ENCODE results near the gene KMT2A. TPM values are rescaled to one million over a fixed set of nuclear protein-coding genes. Genes with fewer than 3 reads are reported as not detected.

Gene KMT2A
- total and polyA plus RNA-seq, 10 of the 15 experiments (the other 5 are each of a cell fraction or from before 2014, with no cell fraction given) = 6.1 to 56.9 (median 25.4) TPM

DNA sequence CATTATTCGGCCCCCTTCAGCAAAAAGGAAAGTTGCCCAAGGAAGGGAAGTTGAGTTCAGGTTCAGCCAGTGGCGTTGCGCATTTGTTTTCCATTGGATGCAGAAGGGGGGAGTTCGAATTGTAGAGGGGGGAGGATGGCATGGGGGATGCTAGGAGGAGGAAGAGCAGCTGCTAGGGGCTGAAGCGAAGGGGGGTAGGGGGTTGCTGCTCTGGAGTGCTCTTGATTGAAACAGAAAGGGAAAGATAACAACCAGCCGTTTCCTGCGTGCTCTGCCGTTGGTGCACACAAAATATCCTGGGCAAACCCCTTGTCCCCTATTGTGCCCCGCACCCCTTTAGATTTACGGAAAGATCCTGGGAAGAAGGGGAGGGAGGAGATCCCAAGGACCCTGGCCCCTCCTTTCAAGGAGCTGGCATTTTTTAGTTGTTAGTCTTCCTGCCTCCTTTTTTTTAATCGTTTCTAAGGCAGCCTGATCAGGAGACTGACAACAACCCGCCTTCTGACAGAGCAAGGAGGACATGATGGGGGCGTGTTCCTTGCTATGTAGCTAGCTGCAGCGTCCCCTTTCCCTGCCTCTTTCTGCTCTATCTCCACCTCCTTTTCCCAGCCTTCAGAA lies 2.1 kb downstream of the KMT2A start (continued):
- TF ChIP-seq, protein P1, sequence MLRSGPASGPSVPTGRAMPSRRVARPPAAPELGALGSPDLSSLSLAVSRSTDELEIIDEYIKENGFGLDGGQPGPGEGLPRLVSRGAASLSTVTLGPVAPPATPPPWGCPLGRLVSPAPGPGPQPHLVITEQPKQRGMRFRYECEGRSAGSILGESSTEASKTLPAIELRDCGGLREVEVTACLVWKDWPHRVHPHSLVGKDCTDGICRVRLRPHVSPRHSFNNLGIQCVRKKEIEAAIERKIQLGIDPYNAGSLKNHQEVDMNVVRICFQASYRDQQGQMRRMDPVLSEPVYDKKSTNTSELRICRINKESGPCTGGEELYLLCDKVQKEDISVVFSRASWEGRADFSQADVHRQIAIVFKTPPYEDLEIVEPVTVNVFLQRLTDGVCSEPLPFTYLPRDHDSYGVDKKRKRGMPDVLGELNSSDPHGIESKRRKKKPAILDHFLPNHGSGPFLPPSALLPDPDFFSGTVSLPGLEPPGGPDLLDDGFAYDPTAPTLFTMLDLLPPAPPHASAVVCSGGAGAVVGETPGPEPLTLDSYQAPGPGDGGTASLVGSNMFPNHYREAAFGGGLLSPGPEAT (IDR thresholded peaks at IDR 0.05; ENCODE audit: low read depth) = peak; percentile 50; the same call in 1 of the 2 replicates
- TF ChIP-seq WRNIP1 (IDR thresholded peaks at IDR 0.05; ENCODE audit: borderline replicate concordance, low read depth, low read length) (no peak), HCFC1 (IDR thresholded peaks at IDR 0.05; ENCODE audit: low read length) (no peak), BCL11A (IDR thresholded peaks at IDR 0.05; ENCODE audit: low read depth, low read length) (no peak), PAX5 (IDR thresholded peaks at IDR 0.05; ENCODE audit: borderline replicate concordance, low read depth, low read length) (no peak), RFX5 (IDR thresholded peaks at IDR 0.05; ENCODE audit: low read depth, low read length) (no peak), ETV6 (conservative IDR thresholded peaks at IDR 0.05 in 1 of 2, IDR thresholded peaks at IDR 0.05 in 1 of 2; ENCODE audit: borderline replicate concordance in 1 of 2, low read depth in 1 of 2) (peak in 1 of 2 experiments; percentile 16; a peak in 1 of 4 replicates), TCF12 (IDR thresholded peaks at IDR 0.05; ENCODE audit: low read depth, low read length) (0 out of 2 replicates have a peak, but pooled peaks have one; percentile 23), STAT3 (IDR thresholded peaks at IDR 0.05; ENCODE audit: low read depth, low read length) (no peak)
- TF ChIP-seq, protein P2, sequence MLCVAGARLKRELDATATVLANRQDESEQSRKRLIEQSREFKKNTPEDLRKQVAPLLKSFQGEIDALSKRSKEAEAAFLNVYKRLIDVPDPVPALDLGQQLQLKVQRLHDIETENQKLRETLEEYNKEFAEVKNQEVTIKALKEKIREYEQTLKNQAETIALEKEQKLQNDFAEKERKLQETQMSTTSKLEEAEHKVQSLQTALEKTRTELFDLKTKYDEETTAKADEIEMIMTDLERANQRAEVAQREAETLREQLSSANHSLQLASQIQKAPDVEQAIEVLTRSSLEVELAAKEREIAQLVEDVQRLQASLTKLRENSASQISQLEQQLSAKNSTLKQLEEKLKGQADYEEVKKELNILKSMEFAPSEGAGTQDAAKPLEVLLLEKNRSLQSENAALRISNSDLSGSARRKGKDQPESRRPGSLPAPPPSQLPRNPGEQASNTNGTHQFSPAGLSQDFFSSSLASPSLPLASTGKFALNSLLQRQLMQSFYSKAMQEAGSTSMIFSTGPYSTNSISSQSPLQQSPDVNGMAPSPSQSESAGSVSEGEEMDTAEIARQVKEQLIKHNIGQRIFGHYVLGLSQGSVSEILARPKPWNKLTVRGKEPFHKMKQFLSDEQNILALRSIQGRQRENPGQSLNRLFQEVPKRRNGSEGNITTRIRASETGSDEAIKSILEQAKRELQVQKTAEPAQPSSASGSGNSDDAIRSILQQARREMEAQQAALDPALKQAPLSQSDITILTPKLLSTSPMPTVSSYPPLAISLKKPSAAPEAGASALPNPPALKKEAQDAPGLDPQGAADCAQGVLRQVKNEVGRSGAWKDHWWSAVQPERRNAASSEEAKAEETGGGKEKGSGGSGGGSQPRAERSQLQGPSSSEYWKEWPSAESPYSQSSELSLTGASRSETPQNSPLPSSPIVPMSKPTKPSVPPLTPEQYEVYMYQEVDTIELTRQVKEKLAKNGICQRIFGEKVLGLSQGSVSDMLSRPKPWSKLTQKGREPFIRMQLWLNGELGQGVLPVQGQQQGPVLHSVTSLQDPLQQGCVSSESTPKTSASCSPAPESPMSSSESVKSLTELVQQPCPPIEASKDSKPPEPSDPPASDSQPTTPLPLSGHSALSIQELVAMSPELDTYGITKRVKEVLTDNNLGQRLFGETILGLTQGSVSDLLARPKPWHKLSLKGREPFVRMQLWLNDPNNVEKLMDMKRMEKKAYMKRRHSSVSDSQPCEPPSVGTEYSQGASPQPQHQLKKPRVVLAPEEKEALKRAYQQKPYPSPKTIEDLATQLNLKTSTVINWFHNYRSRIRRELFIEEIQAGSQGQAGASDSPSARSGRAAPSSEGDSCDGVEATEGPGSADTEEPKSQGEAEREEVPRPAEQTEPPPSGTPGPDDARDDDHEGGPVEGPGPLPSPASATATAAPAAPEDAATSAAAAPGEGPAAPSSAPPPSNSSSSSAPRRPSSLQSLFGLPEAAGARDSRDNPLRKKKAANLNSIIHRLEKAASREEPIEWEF (IDR thresholded peaks at IDR 0.05; ENCODE audit: insufficient replicate concordance, low read depth, low read length) = no peak
- TF ChIP-seq, protein P3, sequence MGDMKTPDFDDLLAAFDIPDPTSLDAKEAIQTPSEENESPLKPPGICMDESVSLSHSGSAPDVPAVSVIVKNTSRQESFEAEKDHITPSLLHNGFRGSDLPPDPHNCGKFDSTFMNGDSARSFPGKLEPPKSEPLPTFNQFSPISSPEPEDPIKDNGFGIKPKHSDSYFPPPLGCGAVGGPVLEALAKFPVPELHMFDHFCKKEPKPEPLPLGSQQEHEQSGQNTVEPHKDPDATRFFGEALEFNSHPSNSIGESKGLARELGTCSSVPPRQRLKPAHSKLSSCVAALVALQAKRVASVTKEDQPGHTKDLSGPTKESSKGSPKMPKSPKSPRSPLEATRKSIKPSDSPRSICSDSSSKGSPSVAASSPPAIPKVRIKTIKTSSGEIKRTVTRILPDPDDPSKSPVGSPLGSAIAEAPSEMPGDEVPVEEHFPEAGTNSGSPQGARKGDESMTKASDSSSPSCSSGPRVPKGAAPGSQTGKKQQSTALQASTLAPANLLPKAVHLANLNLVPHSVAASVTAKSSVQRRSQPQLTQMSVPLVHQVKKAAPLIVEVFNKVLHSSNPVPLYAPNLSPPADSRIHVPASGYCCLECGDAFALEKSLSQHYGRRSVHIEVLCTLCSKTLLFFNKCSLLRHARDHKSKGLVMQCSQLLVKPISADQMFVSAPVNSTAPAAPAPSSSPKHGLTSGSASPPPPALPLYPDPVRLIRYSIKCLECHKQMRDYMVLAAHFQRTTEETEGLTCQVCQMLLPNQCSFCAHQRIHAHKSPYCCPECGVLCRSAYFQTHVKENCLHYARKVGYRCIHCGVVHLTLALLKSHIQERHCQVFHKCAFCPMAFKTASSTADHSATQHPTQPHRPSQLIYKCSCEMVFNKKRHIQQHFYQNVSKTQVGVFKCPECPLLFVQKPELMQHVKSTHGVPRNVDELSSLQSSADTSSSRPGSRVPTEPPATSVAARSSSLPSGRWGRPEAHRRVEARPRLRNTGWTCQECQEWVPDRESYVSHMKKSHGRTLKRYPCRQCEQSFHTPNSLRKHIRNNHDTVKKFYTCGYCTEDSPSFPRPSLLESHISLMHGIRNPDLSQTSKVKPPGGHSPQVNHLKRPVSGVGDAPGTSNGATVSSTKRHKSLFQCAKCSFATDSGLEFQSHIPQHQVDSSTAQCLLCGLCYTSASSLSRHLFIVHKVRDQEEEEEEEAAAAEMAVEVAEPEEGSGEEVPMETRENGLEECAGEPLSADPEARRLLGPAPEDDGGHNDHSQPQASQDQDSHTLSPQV (IDR thresholded peaks at IDR 0.05) = no peak
- TF ChIP-seq, protein P4, sequence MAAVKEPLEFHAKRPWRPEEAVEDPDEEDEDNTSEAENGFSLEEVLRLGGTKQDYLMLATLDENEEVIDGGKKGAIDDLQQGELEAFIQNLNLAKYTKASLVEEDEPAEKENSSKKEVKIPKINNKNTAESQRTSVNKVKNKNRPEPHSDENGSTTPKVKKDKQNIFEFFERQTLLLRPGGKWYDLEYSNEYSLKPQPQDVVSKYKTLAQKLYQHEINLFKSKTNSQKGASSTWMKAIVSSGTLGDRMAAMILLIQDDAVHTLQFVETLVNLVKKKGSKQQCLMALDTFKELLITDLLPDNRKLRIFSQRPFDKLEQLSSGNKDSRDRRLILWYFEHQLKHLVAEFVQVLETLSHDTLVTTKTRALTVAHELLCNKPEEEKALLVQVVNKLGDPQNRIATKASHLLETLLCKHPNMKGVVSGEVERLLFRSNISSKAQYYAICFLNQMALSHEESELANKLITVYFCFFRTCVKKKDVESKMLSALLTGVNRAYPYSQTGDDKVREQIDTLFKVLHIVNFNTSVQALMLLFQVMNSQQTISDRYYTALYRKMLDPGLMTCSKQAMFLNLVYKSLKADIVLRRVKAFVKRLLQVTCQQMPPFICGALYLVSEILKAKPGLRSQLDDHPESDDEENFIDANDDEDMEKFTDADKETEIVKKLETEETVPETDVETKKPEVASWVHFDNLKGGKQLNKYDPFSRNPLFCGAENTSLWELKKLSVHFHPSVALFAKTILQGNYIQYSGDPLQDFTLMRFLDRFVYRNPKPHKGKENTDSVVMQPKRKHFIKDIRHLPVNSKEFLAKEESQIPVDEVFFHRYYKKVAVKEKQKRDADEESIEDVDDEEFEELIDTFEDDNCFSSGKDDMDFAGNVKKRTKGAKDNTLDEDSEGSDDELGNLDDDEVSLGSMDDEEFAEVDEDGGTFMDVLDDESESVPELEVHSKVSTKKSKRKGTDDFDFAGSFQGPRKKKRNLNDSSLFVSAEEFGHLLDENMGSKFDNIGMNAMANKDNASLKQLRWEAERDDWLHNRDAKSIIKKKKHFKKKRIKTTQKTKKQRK (IDR thresholded peaks at IDR 0.05; ENCODE audit: low read depth, low read length) = no peak
